ENCODE results near the gene KMT2E.
A peak's percentile ranks its signal among the peaks of the same experiment; 100 is the strongest.
"Not testable (repeated sequence)": the region's sequence is repeated elsewhere in the genome, so short reads cannot be mapped to it uniquely, and the experiment has no call there.

The KMT2E gene, protein sequence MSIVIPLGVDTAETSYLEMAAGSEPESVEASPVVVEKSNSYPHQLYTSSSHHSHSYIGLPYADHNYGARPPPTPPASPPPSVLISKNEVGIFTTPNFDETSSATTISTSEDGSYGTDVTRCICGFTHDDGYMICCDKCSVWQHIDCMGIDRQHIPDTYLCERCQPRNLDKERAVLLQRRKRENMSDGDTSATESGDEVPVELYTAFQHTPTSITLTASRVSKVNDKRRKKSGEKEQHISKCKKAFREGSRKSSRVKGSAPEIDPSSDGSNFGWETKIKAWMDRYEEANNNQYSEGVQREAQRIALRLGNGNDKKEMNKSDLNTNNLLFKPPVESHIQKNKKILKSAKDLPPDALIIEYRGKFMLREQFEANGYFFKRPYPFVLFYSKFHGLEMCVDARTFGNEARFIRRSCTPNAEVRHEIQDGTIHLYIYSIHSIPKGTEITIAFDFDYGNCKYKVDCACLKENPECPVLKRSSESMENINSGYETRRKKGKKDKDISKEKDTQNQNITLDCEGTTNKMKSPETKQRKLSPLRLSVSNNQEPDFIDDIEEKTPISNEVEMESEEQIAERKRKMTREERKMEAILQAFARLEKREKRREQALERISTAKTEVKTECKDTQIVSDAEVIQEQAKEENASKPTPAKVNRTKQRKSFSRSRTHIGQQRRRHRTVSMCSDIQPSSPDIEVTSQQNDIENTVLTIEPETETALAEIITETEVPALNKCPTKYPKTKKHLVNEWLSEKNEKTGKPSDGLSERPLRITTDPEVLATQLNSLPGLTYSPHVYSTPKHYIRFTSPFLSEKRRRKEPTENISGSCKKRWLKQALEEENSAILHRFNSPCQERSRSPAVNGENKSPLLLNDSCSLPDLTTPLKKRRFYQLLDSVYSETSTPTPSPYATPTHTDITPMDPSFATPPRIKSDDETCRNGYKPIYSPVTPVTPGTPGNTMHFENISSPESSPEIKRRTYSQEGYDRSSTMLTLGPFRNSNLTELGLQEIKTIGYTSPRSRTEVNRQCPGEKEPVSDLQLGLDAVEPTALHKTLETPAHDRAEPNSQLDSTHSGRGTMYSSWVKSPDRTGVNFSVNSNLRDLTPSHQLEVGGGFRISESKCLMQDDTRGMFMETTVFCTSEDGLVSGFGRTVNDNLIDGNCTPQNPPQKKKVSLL (N-terminal part only)

GRCh38 chr7:105013816-105014692 is at the start of gene KMT2E:
KMT2E (plus strand) TSS chr7:105014205; CDS start chr7:105040953, 26,748 bp downstream.
- DNase-seq: peak; percentile 53

DNA sequence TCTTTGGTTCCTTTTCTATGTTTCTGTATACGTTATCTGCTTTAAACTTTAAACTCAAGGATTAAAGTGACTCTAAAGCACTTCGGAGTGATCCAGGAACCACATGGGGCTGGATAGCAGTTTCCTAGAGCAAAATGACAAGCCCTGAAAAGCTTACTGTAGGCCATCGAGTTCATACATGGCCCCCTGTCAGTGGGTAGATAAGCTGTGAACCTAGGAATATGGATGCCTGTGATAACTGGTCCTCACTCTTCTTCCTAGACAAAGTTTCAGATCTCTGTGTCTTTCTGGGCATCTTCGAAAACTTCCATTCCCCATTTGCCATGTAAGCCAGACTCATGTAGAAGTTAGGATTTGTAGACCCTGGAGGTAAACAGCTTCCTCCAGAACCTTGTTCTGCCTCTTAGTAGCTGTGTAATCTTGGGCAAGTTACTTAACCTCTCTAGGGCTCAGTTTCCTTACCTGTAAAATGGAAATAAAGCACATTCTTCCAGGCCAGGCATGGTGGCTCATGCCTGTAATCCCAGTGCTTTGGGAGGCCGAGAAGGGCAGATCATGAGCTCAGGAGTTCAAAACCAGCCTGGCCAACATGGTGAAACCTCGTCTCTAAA is 49.3 kb upstream of the KMT2E start:
- DNase-seq: no peak

GRCh38 chr7:104966022-104966421 is 48.0 kb upstream of the KMT2E start:
- no peak for DNase-seq

GRCh38 chr7:104967088-104967487 is 46.9 kb upstream of the KMT2E start:
- DNase-seq: no peak

DNA sequence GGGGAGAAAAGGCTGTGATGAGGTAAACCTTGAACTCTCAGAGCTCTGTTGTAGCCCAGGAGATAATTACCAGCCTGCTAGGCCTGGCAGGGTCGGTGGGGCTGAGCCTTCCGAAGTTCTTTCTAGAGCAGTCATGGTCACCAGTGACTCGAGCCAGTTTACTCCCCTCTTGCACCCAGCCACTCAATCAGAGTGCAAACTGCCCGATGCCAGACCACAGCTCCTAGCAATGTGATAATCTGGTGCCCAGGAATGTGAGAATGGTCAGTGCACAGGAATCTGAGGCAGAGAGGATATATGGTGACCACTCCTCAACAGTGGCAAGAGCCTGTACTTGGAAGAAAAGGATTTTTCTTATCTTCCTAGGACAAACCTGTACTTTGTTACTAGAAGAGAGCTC is 46.4 kb upstream of the KMT2E start:
- no peak for DNase-seq

DNA sequence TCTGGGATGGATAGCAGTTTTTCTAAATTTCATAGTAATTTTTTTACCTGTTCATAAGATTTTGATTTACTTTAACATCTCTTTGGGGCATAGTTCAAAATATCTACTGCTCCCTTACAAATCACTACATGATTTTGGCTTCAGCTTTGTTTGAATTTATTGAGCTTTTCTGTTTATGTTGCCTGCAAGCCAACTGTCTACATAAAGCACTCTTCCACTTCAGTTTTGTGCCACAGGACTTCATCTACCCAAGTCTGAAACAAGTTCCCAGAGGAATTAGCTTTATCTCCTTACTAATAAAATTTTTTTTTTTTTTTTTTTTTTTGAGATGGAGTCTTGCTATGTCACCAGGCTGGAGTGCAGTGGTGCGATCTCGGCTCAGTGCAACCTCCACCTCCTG is 45.4 kb upstream of the KMT2E start:
- DNase-seq: no peak

DNA sequence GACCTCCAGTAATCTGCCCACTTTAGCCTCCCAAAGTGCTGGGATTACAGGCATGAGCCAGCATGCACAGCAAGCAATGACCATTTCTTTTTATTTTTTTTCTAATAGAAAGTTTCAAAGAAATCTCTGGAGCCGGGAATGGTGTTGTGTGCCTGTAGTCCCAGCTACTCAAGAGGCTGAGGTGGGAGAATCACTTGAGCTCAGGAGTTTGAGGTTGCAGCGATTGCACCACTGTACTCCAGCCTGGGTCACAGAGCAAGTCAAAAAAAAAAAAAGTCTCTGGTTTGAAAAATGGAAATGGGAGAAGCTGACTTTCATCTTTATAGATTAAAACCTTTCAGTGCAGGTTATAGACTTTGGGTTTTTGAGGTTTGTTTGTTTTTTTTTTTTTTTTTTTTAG is 44.8 kb upstream of the KMT2E start:
- no peak for DNase-seq

GRCh38 chr7:104971290-104972071 is 42.5 kb upstream of the KMT2E start:
- DNase-seq: peak; percentile 96

GRCh38 chr7:104972500-104972899 is 41.5 kb upstream of the KMT2E start:
- DNase-seq: no peak

DNA sequence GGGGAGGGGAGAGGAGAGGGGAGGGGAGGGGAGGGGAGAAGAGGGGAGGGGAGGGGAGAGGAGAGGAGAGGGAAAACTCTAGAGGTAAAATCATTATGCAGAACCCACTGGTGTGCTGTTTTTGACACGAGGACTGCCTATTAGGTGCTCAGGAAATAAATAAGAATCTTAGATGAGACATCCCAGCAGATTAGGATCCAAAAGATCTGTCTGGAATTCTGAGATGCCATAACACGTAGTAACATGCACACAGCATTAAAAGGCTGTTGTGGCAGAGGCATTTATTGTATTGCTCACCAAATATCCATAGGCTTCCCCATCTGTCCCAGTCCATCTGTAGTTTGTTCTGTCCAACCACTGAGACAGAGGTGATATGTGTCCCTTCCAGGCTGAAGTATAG is 40.8 kb upstream of the KMT2E start:
- no peak for DNase-seq

GRCh38 chr7:104973909-104974415 is 40.0 kb upstream of the KMT2E start:
- no peak for DNase-seq

DNA sequence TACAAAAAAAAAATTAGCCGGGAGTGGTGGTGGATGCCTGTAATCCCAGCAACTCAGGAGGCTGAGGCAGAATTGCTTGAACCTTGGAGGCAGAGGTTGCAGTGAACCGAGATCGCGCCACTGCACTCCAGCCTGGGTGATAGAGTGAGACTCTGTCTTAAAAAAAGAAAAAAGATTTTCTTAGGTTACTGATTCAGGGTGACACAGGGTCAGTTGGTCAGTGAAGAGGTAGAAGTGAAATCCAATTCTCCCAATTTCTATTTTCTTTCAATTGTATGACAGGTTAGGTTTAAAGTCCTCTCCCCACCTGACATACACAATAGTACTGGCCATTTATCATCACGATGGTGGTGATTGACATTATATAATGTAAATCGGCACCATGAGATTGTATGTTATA is 38.5 kb upstream of the KMT2E start:
- DNase-seq: not testable (repeated sequence)

DNA sequence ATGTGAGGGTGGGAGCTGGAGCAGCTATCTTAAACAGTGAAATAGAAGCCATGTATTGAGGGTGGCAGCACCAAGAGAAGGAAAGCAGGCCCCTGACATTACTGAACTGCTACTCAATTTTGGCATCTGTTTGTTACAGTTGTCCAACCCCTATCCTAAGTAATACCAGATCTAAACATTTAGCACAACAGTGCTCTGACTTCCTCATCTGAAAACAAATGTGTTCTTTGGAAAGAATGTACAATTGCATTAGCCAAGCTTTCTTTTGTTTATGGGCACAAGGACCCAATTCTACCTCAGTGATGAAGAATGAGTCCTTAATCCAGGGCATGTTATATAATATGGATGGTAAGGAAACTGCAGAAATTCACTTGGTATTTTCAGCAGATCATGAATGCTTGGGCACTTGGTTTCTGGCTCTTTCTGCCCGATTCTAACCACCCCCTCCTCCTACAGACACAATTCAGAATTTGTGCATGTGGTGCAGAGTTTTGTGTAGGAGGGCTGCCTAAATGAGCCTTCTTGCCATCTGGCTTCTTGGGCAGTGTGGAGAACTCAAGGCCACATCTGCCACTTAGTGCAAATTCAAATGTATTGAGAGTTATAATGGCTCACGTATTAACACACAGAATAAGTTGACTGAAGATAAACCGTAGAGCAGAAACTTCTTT is 36.9 kb upstream of the KMT2E start:
- DNase-seq: no peak

- no peak for DNase-seq
Measured at GRCh38 chr7:104978460-104978859, 35.5 kb upstream of the KMT2E start.

DNA sequence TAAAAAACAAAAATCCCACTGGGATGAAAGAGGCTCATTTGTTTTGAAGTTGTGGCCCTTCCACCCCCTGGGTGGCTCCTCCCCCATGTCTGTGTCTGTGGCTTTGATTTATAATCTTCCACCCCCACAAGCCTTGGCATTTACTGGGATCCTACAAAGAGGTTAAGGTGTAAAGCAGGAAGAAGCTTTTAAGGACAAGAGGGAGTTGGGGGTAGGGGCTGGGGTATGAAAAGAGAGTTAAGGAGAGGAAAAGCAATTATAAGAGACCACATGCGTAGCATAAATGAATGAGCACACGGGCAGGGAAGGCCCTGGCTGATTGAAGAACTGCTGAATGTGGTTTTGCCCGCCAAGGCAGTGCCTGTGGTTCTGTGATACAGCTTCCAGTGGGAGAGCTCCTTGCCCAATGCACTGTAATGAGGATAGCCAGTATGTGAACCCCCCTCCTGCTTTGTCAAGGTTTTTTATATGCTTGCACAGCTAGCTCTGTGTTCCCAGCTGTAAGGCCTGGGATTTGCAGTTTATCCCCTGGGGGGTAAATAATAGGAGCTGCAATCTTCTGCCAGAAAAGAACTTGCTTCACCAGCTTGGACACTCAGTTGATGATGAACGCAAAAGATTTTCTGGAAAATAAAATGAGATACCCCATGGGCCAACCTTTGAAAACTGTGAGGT is 34.7 kb upstream of the KMT2E start:
- no peak for DNase-seq

DNA sequence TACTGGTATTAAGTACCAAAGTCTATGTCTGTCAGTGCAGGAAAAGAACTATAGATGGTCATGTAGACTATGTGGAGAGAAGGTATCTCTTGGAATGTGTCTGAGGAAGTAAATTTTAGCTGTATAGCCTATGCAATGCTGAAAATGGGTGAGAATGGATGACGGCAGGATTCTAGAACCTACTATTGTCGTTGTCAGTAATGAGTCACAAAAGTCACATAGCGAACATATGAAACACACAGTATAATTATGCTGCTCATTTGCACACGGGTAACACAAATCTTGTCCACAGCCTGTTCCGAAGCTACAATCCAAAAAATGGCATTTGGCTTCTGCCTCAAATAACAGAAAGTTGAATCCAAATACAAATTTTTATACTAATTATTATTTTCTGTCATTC is 33.6 kb upstream of the KMT2E start:
- DNase-seq: no peak

- DNase-seq: peak; percentile 55
Measured at GRCh38 chr7:104980841-104981671, 32.9 kb upstream of the KMT2E start.

- no peak for DNase-seq
Measured at GRCh38 chr7:104981672-104982037, 32.4 kb upstream of the KMT2E start.

Measured in NCI-H2081 treated with DMSO at 0.1 percent for 48 hours (cell line).